Mesenchymal stem cell (in vitro differentiated cells and primary cell): ENCODE results near the gene CDK4.

ENCODE experiments used
- DNase-seq: peaks from one replicate; pipeline ENCODE4 v3.0.0-alpha.2; 2013
- H2AFZ ChIP-seq: one replicate; pipeline ENCODE4 v1.6.1; 2013; ENCODE audit warnings: low read depth, mild to moderate bottlenecking, control low read depth, inconsistent platforms, low read length, moderate library complexity
- H2AK5ac ChIP-seq: 2 replicates; pipeline ENCODE4 v1.6.1; 2013; ENCODE audit warnings: low read length, moderate library complexity, mild to moderate bottlenecking, inconsistent platforms; ENCODE audit not compliant: severe bottlenecking
- H2BK120ac ChIP-seq: one replicate; pipeline ENCODE4 v1.6.1; 2013; ENCODE audit warnings: low read depth, mild to moderate bottlenecking, inconsistent platforms, low read length, moderate library complexity
- H2BK12ac ChIP-seq, 2 experiments: one replicate each; pipeline ENCODE4 v1.6.1; 2013; ENCODE audit warnings: inconsistent platforms in 2 of 2, low read length in 2 of 2, mild to moderate bottlenecking in 2 of 2, moderate library complexity in 2 of 2, control low read depth in 1 of 2
- H2BK15ac ChIP-seq: one replicate; pipeline ENCODE4 v1.6.1; 2013; ENCODE audit warnings: mild to moderate bottlenecking, low read depth, inconsistent platforms; ENCODE audit not compliant: poor library complexity, severe bottlenecking
- H2BK5ac ChIP-seq: 2 replicates; pipeline ENCODE4 v1.6.1; 2013; ENCODE audit warnings: low read depth, mild to moderate bottlenecking, low read length, control low read depth, inconsistent platforms; ENCODE audit not compliant: poor library complexity, severe bottlenecking
- H3K14ac ChIP-seq, 2 experiments: one replicate each; pipeline ENCODE4 v1.6.1; 2013; ENCODE audit warnings: inconsistent platforms in 2 of 2, low read length in 2 of 2, control low read depth in 1 of 2, mild to moderate bottlenecking in 1 of 2, moderate library complexity in 1 of 2
- H3K18ac ChIP-seq, 2 experiments: one replicate each; pipeline ENCODE4 v1.6.1; 2013; ENCODE audit warnings: inconsistent platforms in 2 of 2, low read length in 2 of 2, control low read depth in 1 of 2, low read depth in 1 of 2, mild to moderate bottlenecking in 1 of 2
- H3K23ac ChIP-seq, 2 experiments: one replicate each; pipeline ENCODE4 v1.6.1; 2013; ENCODE audit warnings: inconsistent platforms in 2 of 2, low read length in 2 of 2, mild to moderate bottlenecking in 2 of 2, moderate library complexity in 2 of 2, control low read depth in 1 of 2
- H3K27ac ChIP-seq: 2 replicates; pipeline ENCODE4 v1.5.1; 2013; ENCODE audit warnings: mild to moderate bottlenecking, moderate library complexity, low read length, control low read depth, inconsistent platforms; ENCODE audit not compliant: poor library complexity, severe bottlenecking
- H3K27me3 ChIP-seq, 2 experiments: 2 replicates each; pipeline versions ENCODE4 v1.6.1 to v1.7.0; 2013; ENCODE audit warnings: low read length in 2 of 2, mild to moderate bottlenecking in 2 of 2, moderate library complexity in 2 of 2, control low read depth in 1 of 2, inconsistent platforms in 1 of 2; ENCODE audit not compliant: control insufficient read depth in 1 of 2, insufficient read depth in 1 of 2
- H3K36me3 ChIP-seq, 2 experiments: 2 replicates each; pipeline versions ENCODE4 v1.6.1 to v1.7.0; 2013; ENCODE audit warnings: low read length in 2 of 2, control low read depth in 1 of 2, inconsistent platforms in 1 of 2, low read depth in 1 of 2, mild to moderate bottlenecking in 1 of 2; ENCODE audit not compliant: insufficient read depth in 2 of 2, control insufficient read depth in 1 of 2
- H3K4ac ChIP-seq, 2 experiments: one replicate each; pipeline ENCODE4 v1.6.1; 2013; ENCODE audit warnings: inconsistent platforms in 2 of 2, low read length in 2 of 2, mild to moderate bottlenecking in 2 of 2, moderate library complexity in 2 of 2, control low read depth in 1 of 2, low read depth in 1 of 2
- H3K4me1 ChIP-seq: 2 replicates; pipeline ENCODE4 v1.6.1; 2013; ENCODE audit warnings: low read depth, low read length, control low read depth; ENCODE audit not compliant: control insufficient read depth, insufficient read depth
- H3K4me2 ChIP-seq: 2 replicates; pipeline ENCODE4 v1.6.1; 2013; ENCODE audit warnings: low read length, mild to moderate bottlenecking, inconsistent platforms; ENCODE audit not compliant: poor library complexity, severe bottlenecking
- H3K4me3 ChIP-seq, 2 experiments: 2 replicates each; pipeline versions ENCODE4 v1.5.1 to v1.7.0; 2013; ENCODE audit warnings: low read length in 2 of 2, mild to moderate bottlenecking in 2 of 2, control low read depth in 1 of 2, low read depth in 1 of 2; ENCODE audit not compliant: insufficient read depth in 1 of 2
- H3K79me1 ChIP-seq: replicated peaks from 2 replicates; pipeline ENCODE4 v1.6.1; 2013; ENCODE audit warnings: mild to moderate bottlenecking, control low read depth, low read length, inconsistent platforms; ENCODE audit not compliant: poor library complexity, severe bottlenecking
- H3K9ac ChIP-seq: 2 replicates; pipeline ENCODE4 v1.7.0; 2013; ENCODE audit warnings: mild to moderate bottlenecking, low read length, moderate library complexity
- H3K9me3 ChIP-seq: 2 replicates; pipeline ENCODE4 v1.7.0; 2013; ENCODE audit warnings: mild to moderate bottlenecking, low read length; ENCODE audit not compliant: control insufficient read depth
- H4K8ac ChIP-seq: one replicate; pipeline ENCODE4 v1.6.1; 2013; ENCODE audit warnings: inconsistent platforms, mild to moderate bottlenecking, low read length, moderate library complexity
- H4K91ac ChIP-seq: one replicate; pipeline ENCODE4 v1.6.1; 2013; ENCODE audit warnings: mild to moderate bottlenecking, low read length, inconsistent platforms
- WGBS: methylation state at CpG from one replicate; pipeline ENCODE4 v1.1.7; 2013; ENCODE audit warnings: mixed read lengths; 5-methylcytosine and 5-hydroxymethylcytosine counted together

The CDK4 gene

DNA sequence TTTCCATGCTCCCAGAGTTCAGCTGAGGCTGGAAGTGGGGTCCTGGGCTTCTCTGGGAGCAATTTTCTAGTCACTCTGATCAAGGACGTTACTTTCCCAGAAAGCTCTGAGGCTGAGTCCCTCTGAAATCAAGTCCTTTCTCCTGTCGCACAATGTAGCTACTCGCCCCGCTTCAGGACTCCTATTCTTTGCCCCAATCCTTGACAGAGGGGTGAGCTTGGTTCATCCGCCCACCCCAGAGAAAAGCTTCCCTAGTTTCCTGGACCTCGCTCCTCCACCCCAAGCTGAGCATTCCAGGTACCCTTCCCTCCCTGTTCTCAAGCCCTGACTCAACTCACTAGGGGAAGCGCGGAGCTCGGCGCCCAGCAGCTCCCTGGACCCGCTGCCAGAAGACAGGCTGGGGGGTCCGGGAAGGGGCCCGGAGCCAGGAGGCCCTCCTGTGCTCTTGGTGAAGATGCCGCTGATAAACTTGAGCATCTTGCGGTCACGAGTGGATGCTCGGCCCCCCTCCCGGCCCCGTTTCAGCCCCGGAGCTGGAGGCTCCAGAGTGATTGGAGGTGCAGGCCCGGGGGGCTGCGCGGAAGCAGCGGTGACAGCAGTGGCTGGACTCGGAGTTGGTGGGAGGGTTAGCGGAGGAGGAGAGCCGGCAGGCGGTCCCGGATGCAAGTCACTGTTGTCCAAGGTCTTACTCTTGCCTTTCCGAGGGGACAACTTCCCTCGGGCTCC is 15.2 kb downstream of the CDK4 start:
- peak overlapping the region in 1 of 2 experiments; percentile 75 for H3K23ac ChIP-seq

DNA sequence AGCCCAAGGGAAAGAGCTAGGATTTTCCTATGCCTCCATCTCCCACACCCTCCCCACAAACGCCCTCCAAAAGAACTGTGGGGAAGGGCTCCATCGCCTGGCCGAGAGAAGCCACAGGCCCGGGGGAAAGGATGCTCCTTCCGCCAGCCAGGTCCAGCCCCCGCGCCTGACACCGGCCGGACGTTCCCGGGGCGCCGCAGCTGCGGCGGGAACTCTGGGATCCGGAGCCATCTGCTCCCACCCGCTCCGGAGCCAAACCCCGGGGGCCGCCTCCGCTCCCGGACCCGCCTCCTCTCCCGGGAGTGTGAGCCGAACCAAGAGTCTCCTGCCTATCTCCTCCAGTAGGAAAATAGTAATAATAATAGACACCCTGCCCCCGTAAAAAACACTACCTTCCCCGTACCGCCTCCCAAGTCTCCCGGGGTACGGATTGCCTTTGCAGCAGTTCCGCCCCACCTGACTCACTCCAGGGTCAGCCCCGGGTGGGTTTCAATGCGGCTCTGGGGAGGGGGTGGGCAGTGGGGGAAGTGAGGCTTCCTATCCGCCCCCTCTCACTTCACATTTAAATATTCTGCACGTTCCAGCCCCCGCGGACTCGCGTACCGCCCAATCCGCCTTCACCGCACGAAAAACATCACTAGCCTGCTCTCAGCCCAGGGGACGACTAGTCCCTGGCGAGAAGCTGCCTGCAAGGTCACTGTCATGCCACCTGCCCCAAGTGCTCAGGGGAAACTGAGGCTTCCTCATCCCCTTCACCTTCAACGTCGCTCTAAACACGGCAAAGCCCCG is 16.0 kb downstream of the CDK4 start:
- Histone ChIP-seq H3K27ac (no peak overlapping the region), H3K27me3 (peaks cover 91 to 93% of the 10 kb centered on the region in 2 experiments), H2BK120ac (no peak overlapping the region), H3K9me3 (no peaks in the 10 kb centered on the region), H2BK5ac (no peak overlapping the region), H2AFZ (no peak overlapping the region), H3K18ac (no peak overlapping the region), H2AK5ac (no peak overlapping the region), H3K4ac (no peak overlapping the region), H3K4me2 (peak overlapping the region; percentile 72), H3K4me3 (peak overlapping the region in 1 of 2 experiments; percentile 44), H2BK12ac (no peak overlapping the region), H3K4me1 (peaks cover 26% of the 10 kb centered on the region), H2BK15ac (no peak overlapping the region), H4K91ac (no peak overlapping the region), H3K23ac (peak overlapping the region in 1 of 2 experiments; percentile 75), H3K79me1 (no peaks in the 10 kb centered on the region), H3K36me3 (no peaks in the 10 kb centered on the region), H4K8ac (no peak overlapping the region), H3K14ac (no peak overlapping the region), H3K9ac (peak overlapping the region; percentile 5)
- WGBS: 2% methylated on average over 35 of the region's 49 CpGs
- DNase-seq: peak; percentile 54

More for the DNA sequence above, 15.2 kb downstream of the CDK4 start:
- no peak overlapping the region for H2BK5ac ChIP-seq
- H2AFZ ChIP-seq: no peak overlapping the region
- no peak overlapping the region for H3K9ac ChIP-seq
- H3K4me2 ChIP-seq: peak overlapping the region; percentile 72
- peaks cover 91 to 93% of the 10 kb centered on the region in 2 experiments for H3K27me3 ChIP-seq
- no peak overlapping the region for H2BK12ac ChIP-seq
- no peak overlapping the region for H3K27ac ChIP-seq
- WGBS: 2% methylated on average over 22 of the region's 31 CpGs
- H3K14ac ChIP-seq: no peak overlapping the region
- no peak overlapping the region for H3K18ac ChIP-seq
- H3K79me1 ChIP-seq: no peaks in the 10 kb centered on the region
- peak overlapping the region in 1 of 2 experiments; percentile 44 for H3K4me3 ChIP-seq
- no peaks in the 10 kb centered on the region for H3K9me3 ChIP-seq
- no peak overlapping the region for H4K91ac ChIP-seq
- H3K4me1 ChIP-seq: peaks cover 26% of the 10 kb centered on the region
- H3K4ac ChIP-seq: no peak overlapping the region
- no peak overlapping the region for H2BK15ac ChIP-seq
- H4K8ac ChIP-seq: no peak overlapping the region
- no peak for DNase-seq
- no peak overlapping the region for H2BK120ac ChIP-seq
- no peak overlapping the region for H2AK5ac ChIP-seq
- H3K36me3 ChIP-seq: no peaks in the 10 kb centered on the region

DNA sequence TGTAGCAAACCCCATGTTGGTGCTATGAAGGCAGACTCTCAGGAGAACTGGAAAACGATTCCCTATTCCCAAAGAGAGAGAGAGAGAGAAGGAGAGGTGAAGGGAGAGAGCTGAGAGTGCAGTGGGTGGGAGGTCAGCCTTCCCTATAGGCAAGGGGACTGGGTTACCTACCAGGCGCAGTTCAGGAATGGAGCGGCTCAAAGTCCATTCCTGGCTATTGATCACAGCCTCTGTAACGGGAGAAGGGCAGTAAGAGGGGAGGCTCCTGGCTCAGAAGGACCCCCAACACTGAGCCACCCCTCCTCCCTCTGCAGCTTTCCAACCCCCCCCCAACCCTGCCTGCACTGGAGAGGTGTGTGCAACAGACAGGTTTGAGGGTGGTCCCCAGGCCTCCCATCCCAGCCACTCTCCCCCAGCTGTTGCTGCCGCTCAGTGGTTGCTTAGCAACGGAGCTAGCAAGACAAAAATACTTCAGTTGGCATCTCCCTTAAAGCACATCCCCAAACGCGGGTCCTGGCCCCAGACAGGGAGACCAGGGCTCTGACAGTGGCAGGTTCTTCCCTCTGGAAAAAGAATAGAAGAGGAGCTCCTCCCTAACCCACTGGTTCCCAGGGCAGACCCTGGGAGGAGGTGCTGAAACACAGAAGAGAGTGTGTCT is 16.8 kb downstream of the CDK4 start:
- peaks cover 91 to 93% of the 10 kb centered on the region in 2 experiments for H3K27me3 ChIP-seq
- no peak overlapping the region for H3K18ac ChIP-seq
- no peaks in the 10 kb centered on the region for H3K79me1 ChIP-seq
- H2BK120ac ChIP-seq: no peak overlapping the region
- no peak overlapping the region for H2BK5ac ChIP-seq
- no peak overlapping the region for H2BK15ac ChIP-seq
- H2AFZ ChIP-seq: no peak overlapping the region
- no peak overlapping the region for H3K27ac ChIP-seq
- H3K4me2 ChIP-seq: no peak overlapping the region
- WGBS: 12% methylated on average over 4 of the region's 8 CpGs
- H3K9me3 ChIP-seq: no peaks in the 10 kb centered on the region
- no peak overlapping the region for H4K91ac ChIP-seq
- H4K8ac ChIP-seq: no peak overlapping the region
- H3K4me1 ChIP-seq: peaks cover 26% of the 10 kb centered on the region
- H3K4ac ChIP-seq: no peak overlapping the region
- H2AK5ac ChIP-seq: no peak overlapping the region
- H3K14ac ChIP-seq: no peak overlapping the region
- H3K9ac ChIP-seq: peak overlapping the region; percentile 5
- no peak for DNase-seq
- no peaks in the 10 kb centered on the region for H3K36me3 ChIP-seq
- H2BK12ac ChIP-seq: no peak overlapping the region
- H3K4me3 ChIP-seq: no peak overlapping the region
- peak overlapping the region in 1 of 2 experiments; percentile 9 for H3K23ac ChIP-seq

DNA sequence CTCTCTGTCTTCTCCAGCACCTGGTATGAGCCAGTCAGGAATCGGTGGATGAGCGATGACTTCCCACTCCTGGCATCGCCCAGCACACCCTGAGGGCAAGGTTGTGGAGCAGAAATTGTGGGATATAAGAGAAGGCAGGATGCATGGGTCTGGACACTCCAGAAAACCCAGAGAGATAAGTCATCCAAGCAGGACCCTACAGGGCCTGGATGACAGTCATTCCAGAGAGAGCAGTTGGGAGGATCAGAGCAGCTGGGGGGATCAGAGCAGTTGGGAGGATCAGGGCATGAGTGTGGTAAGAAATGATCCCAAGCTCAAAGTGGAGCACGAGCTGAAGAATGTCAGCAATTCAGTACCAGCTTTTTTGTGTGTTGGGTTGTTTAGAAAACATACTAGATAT is 17.5 kb downstream of the CDK4 start:
- H3K18ac ChIP-seq: no peak overlapping the region
- H2BK12ac ChIP-seq: no peak overlapping the region
- peaks cover 26% of the 10 kb centered on the region for H3K4me1 ChIP-seq
- no peak for DNase-seq
- H3K4me2 ChIP-seq: no peak overlapping the region
- no peak overlapping the region for H2BK15ac ChIP-seq
- H3K14ac ChIP-seq: no peak overlapping the region
- H3K9me3 ChIP-seq: no peaks in the 10 kb centered on the region
- H2BK120ac ChIP-seq: no peak overlapping the region
- H3K27me3 ChIP-seq: peaks cover 89 to 90% of the 10 kb centered on the region in 2 experiments
- H3K4ac ChIP-seq: no peak overlapping the region
- H3K23ac ChIP-seq: no peak overlapping the region
- 76% methylated on average over 4 of the region's 4 CpGs for WGBS
- H4K91ac ChIP-seq: no peak overlapping the region
- no peak overlapping the region for H2AFZ ChIP-seq
- no peak overlapping the region for H3K4me3 ChIP-seq
- no peak overlapping the region for H3K9ac ChIP-seq
- no peak overlapping the region for H3K27ac ChIP-seq
- H2AK5ac ChIP-seq: no peak overlapping the region
- H3K36me3 ChIP-seq: no peaks in the 10 kb centered on the region
- H4K8ac ChIP-seq: no peak overlapping the region
- no peaks in the 10 kb centered on the region for H3K79me1 ChIP-seq
- H2BK5ac ChIP-seq: no peak overlapping the region
